Thyroid gland (tissue), 4 donors: ENCODE results near the gene IL6ST.

Experiments
- CTCF ChIP-seq, 6 experiments: fragments of 200-600 bp in 3 of 6; fragments of 450-650 bp in 3 of 6; sonication (generic) in 3 of 6; IDR thresholded peaks; one replicate each; pipeline ENCODE4 v1.5.1; 2016 to 2019; ENCODE audit warnings: antibody characterized with exemption in 6 of 6, mild to moderate bottlenecking in 2 of 6, inconsistent platforms in 1 of 6, moderate library complexity in 1 of 6
- POLR2A ChIP-seq, 2 donors: fragments of 450-650 bp; IDR thresholded peaks; one replicate each; pipeline ENCODE4 v1.6.1; 2017; ENCODE audit warnings: antibody characterized with exemption in 2 of 2, mild to moderate bottlenecking in 2 of 2, moderate library complexity in 1 of 2

GRCh38 chr5:55895346-55895745 lies 99.4 kb downstream of the IL6ST start:
- TF ChIP-seq CTCF (IDR thresholded peaks at IDR 0.05) = no peak
- TF ChIP-seq POLR2A (IDR thresholded peaks at IDR 0.05) = no peak
